HG03378 (cell line): ENCODE measurements around the gene C16orf74.

Experiments used
- ATAC-seq: cut with Tn5 transposase; IDR thresholded peaks from one replicate; pipeline ENCODE4 v1.9.1; 2021; ENCODE audit warnings: mild to moderate bottlenecking, moderate library complexity; ENCODE audit not compliant: unreplicated experiment

The C16orf74 gene

DNA sequence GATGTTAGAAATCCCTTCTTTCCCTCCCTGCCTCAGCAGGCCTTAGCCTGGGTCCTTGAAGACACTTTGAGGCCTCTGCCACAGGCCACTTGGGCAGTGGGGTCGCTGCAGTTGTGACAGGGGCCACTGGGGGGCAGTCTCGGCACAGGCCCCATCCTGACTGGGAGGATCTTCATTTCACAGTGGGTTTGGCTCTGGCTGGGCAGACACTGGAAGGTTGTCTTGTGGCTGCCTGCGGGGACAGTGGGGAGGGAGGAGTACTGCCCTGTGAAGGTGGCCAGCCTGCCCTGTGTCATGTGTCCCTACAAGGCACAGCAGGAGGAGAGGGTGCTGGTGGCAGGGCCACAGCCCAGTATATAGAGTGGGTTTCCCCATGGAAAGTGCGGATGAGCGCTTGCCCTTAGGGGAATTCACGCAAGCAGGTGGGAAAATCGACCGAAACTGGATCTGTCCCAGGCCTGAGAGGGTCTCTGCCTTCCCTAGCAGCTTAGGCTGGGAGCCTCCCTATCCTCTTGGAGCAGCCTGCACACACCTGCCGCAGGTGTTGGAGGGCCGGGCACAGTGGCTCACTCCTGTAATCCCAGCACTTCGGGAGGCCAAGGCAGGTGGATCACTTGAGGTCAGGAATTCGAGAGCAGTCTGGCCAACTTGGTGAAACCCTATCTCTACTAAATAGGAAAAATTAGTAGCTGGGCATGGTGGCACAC is 90.9 kb downstream of the C16orf74 start:
- ATAC-seq, result no peak

DNA sequence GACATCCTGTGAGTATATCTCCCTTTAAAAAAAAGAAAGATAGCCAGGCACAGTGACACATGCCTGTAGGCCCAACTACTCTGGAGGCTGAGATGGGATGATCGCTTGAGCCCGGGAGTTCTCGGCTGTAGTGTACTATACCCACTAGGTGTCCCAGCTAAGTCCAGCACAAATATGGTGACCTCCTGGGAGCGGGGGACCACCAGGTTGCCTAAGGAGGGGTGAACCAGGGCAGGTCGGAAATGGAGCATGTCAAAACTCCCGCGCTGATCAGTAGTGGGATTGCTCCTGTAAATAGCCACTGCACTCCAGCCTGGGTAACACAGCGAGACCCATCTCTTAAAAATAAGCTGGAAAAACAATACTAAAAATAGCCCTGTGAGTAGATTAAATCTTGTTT is 91.6 kb downstream of the C16orf74 start:
- no peak for ATAC-seq

DNA sequence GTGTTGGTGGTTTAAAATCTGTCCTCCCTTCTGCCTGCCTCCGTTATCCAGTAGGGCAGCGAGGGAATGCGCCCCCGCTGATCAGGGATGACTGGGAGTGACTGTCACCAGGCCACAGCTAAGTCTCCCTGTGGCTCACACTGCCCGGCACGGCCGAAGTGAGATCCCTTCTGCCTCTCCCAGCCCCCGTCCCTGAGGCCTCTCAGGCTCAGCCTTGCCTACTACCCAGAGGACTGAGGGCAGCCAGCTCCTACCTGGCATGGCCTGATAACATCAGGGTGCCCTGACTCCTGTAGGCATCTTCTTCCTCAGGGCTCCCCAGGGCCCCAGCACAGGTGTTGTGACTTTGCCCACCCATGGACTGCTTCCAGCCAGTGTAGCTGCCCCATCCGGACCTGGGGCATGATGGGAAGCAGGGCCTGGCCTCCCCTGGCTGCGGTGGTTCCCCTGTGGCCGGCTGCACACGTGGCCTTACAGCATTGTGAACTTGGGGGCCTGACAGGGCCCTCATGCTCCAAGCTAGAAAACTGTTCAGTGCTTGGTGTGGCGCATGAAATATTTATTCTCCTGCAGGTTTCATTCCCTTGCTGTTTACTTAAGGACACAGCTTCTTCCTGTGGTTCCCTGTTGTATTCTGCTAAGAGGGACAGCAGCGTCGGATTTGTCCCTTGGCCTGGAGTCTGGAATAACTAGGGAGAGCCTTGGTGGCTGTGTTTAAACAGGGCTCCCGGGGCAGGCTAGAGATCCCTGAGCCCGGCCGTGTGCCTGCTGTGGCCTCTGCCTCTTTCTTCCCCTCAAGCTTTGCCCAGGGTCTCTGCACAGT is 92.2 kb downstream of the C16orf74 start:
- no peak for ATAC-seq

DNA sequence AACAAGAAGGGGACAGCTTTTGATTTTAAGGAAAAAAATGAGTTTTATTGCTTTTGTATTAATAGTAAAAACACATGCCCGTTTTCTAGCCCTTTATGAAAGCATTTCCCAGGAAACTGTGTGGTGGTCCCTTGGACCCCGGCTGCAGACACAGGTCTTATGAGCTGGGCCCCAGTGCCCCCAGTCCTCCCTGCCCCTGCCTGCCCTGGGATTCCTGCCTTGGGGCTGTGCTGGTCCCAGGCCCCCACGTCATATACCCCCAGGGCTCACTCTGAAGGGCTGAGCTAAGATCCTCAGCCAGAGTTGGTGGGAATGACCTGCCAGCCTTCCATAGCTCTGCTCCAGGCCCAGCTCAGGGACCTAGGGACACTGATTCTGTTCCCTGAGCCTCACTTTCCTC is 92.9 kb downstream of the C16orf74 start:
- no peak for ATAC-seq
